ENCODE results near the gene SHISA6.

Gene SHISA6

DNA sequence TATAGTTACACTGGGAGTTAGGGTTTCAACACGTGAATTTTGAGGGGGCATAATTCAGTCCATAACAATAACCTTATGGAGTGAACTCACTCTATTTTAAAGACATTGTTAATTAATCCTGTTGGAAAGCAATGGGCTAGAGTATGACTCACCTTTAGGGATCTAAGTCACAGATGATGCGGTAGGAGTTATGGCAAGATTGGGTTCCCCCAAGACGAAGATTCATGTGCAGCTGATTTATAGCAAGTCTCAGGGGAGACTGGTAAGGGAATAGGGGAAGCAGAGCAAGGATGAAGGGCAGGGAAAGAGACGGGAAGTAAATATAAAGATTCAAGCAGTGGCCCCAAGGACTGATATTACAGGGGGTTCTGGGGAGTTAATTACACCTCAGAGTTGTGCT lies 197.7 kb downstream of the SHISA6 start:
- intact Hi-C loops (cut with micrococcal nuclease) = no loop called here
- H3K27me3 Mint-ChIP-seq = no peaks in the 10 kb centered on the region
- peaks cover 43% of the 10 kb centered on the region for H3K9me3 Mint-ChIP-seq
- no peaks in the 10 kb centered on the region for H3K36me3 Mint-ChIP-seq (ENCODE audit: low read depth)
- no peak overlapping the region for H3K27ac Mint-ChIP-seq
- H3K4me3 Mint-ChIP-seq = no peak overlapping the region
- H3K4me1 Mint-ChIP-seq (ENCODE audit: low read depth) = no peaks in the 10 kb centered on the region

- no peaks in the 10 kb centered on the region for H3K36me3 Mint-ChIP-seq (ENCODE audit: low read depth)
- peaks cover 42% of the 10 kb centered on the region for H3K9me3 Mint-ChIP-seq
- intact Hi-C loops (cut with micrococcal nuclease) = no loop called here
- H3K4me3 Mint-ChIP-seq = no peak overlapping the region
- no peaks in the 10 kb centered on the region for H3K27me3 Mint-ChIP-seq
- H3K4me1 Mint-ChIP-seq (ENCODE audit: low read depth) = no peaks in the 10 kb centered on the region
- H3K27ac Mint-ChIP-seq = no peak overlapping the region
These were observed 200.0 kb downstream of the SHISA6 start for GRCh38 chr17:11441004-11441403.

DNA sequence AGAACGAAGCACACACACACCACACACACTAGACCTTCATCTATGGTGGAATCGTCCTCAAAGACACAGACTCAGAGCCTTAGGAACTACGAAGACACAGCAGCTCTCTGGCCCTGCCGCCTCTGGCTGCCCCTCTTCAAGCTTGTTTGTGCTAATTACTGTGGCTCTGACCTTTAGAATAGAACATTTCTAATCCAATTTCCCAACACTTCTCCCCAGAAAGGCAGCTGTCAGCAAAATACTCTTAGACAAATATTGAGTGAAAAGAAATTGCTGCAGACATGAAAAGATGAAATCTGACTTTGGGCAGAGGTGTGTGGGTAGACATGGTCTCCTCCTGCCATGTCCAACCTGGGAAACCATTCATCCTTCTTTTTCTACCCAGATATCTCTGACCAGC lies 205.3 kb downstream of the SHISA6 start:
- H3K27ac Mint-ChIP-seq = no peak overlapping the region
- intact Hi-C loops (cut with micrococcal nuclease) = no loop called here
- no peak overlapping the region for H3K4me3 Mint-ChIP-seq
- H3K27me3 Mint-ChIP-seq = no peaks in the 10 kb centered on the region
- H3K4me1 Mint-ChIP-seq (ENCODE audit: low read depth) = no peaks in the 10 kb centered on the region
- H3K9me3 Mint-ChIP-seq = peaks cover 29% of the 10 kb centered on the region
- no peaks in the 10 kb centered on the region for H3K36me3 Mint-ChIP-seq (ENCODE audit: low read depth)

DNA sequence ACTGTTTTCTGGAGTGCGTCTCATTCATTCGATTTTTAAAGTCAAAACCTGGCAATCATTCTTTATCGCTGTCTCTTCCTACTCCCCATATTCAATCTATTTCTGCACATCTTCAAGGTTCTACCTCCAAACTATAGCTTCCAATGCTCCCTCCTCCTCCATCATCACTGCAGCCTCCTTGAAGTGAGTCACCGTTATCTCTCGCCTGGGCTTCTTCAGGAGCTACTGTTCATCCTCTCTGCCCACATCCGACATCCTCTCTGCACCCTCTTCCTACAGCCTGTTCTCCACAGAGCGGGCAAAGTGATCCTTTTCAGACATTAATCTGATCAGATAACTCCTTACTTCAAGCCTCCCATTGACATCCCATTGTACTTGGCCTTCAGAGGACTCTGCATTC lies 213.1 kb downstream of the SHISA6 start:
- Mint-ChIP-seq H3K4me3 (no peak overlapping the region), H3K4me1 (ENCODE audit: low read depth) (no peaks in the 10 kb centered on the region), H3K36me3 (ENCODE audit: low read depth) (no peaks in the 10 kb centered on the region), H3K27me3 (no peaks in the 10 kb centered on the region), H3K9me3 (peaks cover 60% of the 10 kb centered on the region), H3K27ac (no peak overlapping the region)
- intact Hi-C loops (cut with micrococcal nuclease) = no loop called here

- Mint-ChIP-seq H3K27me3 (no peaks in the 10 kb centered on the region), H3K27ac (no peak overlapping the region), H3K4me3 (no peak overlapping the region), H3K9me3 (peaks cover 28% of the 10 kb centered on the region), H3K4me1 (ENCODE audit: low read depth) (no peaks in the 10 kb centered on the region), H3K36me3 (ENCODE audit: low read depth) (no peaks in the 10 kb centered on the region)
- intact Hi-C loops (cut with micrococcal nuclease) = no loop called here
These were observed 217.3 kb downstream of the SHISA6 start for GRCh38 chr17:11458279-11458678.

DNA sequence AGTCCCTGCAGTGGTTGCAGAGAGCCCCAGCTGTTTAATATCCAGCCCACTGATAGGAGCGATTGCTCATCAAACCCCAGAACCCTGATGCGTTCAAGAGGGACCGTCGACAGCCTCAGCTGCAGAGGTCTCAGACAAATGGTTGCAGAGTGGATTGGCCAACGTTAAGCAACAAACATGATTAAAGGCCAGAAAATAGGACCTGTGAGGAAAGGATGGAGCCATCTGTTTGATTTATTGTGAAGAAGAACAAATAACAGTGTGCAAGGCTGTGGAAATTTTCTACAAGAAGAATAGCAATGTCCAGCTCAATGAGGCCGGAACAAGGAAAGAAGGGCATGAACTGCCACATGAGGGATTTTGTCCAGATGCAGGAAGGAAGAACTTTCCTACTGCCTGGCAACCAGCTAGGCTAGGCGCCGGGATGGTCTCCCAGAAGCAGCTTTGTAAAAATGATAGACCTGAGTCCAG lies 218.9 kb downstream of the SHISA6 start:
- Mint-ChIP-seq H3K9me3 (peaks cover 14% of the 10 kb centered on the region), H3K4me1 (ENCODE audit: low read depth) (no peaks in the 10 kb centered on the region), H3K36me3 (ENCODE audit: low read depth) (no peaks in the 10 kb centered on the region), H3K27me3 (no peaks in the 10 kb centered on the region), H3K4me3 (no peak overlapping the region), H3K27ac (no peak overlapping the region)
- intact Hi-C loops (cut with micrococcal nuclease) = no loop called here

DNA sequence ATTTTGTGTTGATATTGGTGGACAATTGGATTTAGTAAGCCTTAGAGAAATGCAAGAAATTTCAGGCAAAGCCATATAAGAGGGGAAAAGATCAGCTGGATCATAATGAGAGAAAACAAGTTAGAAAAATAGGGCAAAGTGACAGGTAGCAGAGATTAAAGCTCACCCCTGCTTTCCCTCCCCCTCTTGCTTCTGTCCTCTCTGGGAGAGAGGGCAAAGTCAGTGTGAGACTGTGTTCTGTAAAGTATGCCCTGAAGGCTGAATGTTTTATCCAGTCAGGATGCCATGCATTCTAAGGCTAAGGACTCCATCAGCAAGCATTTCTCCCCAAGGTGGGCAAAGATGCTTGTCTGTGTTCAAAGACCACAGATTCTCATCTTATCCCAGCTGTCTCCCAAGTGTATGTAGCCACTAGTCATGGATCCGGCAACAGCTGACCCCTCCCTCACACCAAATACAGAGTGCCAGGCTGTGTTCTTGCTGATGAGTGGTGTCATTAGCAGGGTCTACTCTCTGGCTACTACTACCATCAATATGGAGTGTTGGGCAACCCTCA lies 221.1 kb downstream of the SHISA6 start:
- Mint-ChIP-seq H3K4me3 (no peak overlapping the region), H3K4me1 (ENCODE audit: low read depth) (no peaks in the 10 kb centered on the region), H3K27ac (no peak overlapping the region), H3K27me3 (no peaks in the 10 kb centered on the region), H3K36me3 (ENCODE audit: low read depth) (no peaks in the 10 kb centered on the region), H3K9me3 (peaks cover 12% of the 10 kb centered on the region)
- intact Hi-C loops (cut with micrococcal nuclease) = no loop called here

DNA sequence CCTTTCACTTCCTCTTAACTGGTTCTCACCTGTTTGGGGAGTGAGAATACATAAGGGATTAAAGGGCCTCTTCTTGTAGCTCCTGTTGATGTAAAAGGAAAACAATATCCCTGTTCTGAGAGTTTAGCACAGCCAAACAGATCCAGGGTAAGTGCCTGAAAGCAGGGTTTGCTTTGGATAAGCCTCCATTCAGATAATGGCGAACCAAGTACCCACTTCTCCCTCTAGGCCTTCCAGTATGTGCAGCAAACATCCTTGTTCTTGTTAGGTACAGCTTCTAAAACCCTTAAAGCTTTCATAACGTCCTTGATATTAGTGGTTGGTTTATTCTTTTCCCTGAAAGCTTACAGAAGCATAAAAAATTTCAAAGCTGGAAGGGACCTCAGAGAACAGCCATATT lies 226.6 kb downstream of the SHISA6 start:
- no peak overlapping the region for H3K27ac Mint-ChIP-seq
- no peaks in the 10 kb centered on the region for H3K4me1 Mint-ChIP-seq (ENCODE audit: low read depth)
- no peaks in the 10 kb centered on the region for H3K27me3 Mint-ChIP-seq
- no peak overlapping the region for H3K4me3 Mint-ChIP-seq
- intact Hi-C loops (cut with micrococcal nuclease) = no loop called here
- H3K9me3 Mint-ChIP-seq = peaks cover 32% of the 10 kb centered on the region
- H3K36me3 Mint-ChIP-seq (ENCODE audit: low read depth) = no peaks in the 10 kb centered on the region

DNA sequence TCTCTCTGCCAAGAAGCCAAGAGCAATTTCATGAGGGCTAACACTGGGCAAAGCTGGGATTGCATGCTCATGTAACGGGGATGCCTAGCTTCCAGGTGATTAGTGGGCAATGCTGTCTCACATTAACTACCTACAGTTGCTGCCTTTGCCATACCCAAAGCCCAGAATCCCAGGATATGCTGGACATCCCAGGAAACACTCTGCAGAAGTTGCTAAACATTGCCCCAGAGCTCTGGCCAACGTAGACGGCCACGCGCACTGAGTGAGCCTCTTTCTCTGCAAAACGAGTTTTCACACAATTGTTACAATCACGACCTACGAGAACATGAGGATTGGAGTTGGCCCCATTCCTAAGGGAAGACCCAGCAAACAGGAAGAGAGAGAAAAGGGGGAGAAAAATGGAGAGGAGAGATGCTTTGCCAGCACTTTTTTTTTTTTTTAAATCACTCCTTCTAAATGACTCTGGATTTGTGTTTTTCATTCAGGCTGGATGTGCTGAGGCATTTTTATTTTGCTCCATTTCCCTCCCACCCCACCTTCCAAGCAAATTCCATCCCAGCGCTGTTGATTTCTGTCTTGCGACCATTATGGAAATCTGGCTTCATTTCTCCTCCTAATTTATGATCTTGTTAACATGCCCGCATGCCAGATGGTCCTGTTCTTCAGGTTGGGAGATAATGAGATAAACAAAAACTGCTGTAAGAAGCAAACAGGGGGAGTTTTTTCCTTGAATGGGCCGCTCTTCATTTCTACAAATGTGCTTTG lies 244.5 kb downstream of the SHISA6 start:
- Mint-ChIP-seq H3K27me3 (no peaks in the 10 kb centered on the region), H3K36me3 (ENCODE audit: low read depth) (no peaks in the 10 kb centered on the region), H3K4me3 (no peak overlapping the region), H3K27ac (no peak overlapping the region), H3K9me3 (peaks cover 20% of the 10 kb centered on the region), H3K4me1 (ENCODE audit: low read depth) (no peaks in the 10 kb centered on the region)
- intact Hi-C loops (cut with micrococcal nuclease) = no loop called here

GRCh38 chr17:11486101-11486867 lies 245.3 kb downstream of the SHISA6 start:
- no peaks in the 10 kb centered on the region for H3K27me3 Mint-ChIP-seq
- peaks cover 19% of the 10 kb centered on the region for H3K9me3 Mint-ChIP-seq
- no peak overlapping the region for H3K27ac Mint-ChIP-seq
- H3K4me3 Mint-ChIP-seq = no peak overlapping the region
- intact Hi-C loops (cut with micrococcal nuclease) = no loop called here
- H3K4me1 Mint-ChIP-seq (ENCODE audit: low read depth) = no peaks in the 10 kb centered on the region
- no peaks in the 10 kb centered on the region for H3K36me3 Mint-ChIP-seq (ENCODE audit: low read depth)

DNA sequence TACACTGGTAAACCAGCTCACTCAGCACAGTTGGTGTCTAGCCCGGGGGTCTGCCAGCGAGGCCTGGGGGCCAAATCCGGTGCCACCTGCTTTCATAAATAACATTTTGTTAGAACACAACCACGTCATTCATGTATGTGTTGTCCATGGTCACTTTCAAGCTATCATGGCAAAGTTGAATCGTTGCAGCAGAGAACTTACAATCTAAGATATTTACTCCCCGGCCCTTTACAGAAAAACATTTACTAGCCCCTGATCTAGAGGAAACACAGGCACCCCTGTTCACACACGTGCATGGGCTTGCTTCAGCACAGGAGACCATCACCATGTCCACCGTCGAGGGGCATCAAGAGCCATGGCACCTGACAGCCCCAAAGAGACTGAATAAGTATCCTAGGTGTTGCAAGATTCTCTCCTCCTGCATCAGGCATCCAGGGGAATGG lies 245.9 kb downstream of the SHISA6 start:
- Mint-ChIP-seq H3K27ac (no peak overlapping the region), H3K4me1 (ENCODE audit: low read depth) (no peaks in the 10 kb centered on the region), H3K27me3 (no peaks in the 10 kb centered on the region), H3K9me3 (peaks cover 19% of the 10 kb centered on the region), H3K4me3 (no peak overlapping the region), H3K36me3 (ENCODE audit: low read depth) (no peaks in the 10 kb centered on the region)
- intact Hi-C loops (cut with micrococcal nuclease) = no loop called here

GRCh38 chr17:11487469-11487868 lies 246.5 kb downstream of the SHISA6 start:
- H3K4me3 Mint-ChIP-seq = no peak overlapping the region
- intact Hi-C loops (cut with micrococcal nuclease) = no loop called here
- no peaks in the 10 kb centered on the region for H3K36me3 Mint-ChIP-seq (ENCODE audit: low read depth)
- no peaks in the 10 kb centered on the region for H3K4me1 Mint-ChIP-seq (ENCODE audit: low read depth)
- H3K9me3 Mint-ChIP-seq = peaks cover 19% of the 10 kb centered on the region
- H3K27ac Mint-ChIP-seq = no peak overlapping the region
- no peaks in the 10 kb centered on the region for H3K27me3 Mint-ChIP-seq

DNA sequence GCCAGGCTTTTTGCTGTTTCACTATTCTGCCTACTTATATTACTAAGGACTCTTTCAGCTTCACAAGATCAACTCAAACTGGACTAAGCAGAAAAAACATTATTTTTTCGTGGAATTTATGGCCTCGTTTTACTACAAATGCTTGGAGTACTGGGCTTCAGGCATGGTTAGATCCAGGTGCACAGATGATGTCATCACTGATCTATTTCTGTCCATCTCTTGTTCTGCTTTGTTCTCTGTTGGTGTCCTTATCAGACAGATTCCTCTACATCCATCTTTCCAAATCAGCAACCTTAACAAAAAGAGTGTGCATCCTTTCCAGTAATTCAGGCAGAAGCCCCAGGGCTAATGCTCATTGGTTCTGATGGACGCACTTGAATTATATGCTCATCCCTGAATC lies 247.4 kb downstream of the SHISA6 start:
- H3K36me3 Mint-ChIP-seq (ENCODE audit: low read depth) = no peaks in the 10 kb centered on the region
- H3K4me1 Mint-ChIP-seq (ENCODE audit: low read depth) = no peaks in the 10 kb centered on the region
- no peak overlapping the region for H3K27ac Mint-ChIP-seq
- H3K27me3 Mint-ChIP-seq = no peaks in the 10 kb centered on the region
- intact Hi-C loops (cut with micrococcal nuclease) = no loop called here
- H3K4me3 Mint-ChIP-seq = no peak overlapping the region
- H3K9me3 Mint-ChIP-seq = peaks cover 19% of the 10 kb centered on the region

DNA sequence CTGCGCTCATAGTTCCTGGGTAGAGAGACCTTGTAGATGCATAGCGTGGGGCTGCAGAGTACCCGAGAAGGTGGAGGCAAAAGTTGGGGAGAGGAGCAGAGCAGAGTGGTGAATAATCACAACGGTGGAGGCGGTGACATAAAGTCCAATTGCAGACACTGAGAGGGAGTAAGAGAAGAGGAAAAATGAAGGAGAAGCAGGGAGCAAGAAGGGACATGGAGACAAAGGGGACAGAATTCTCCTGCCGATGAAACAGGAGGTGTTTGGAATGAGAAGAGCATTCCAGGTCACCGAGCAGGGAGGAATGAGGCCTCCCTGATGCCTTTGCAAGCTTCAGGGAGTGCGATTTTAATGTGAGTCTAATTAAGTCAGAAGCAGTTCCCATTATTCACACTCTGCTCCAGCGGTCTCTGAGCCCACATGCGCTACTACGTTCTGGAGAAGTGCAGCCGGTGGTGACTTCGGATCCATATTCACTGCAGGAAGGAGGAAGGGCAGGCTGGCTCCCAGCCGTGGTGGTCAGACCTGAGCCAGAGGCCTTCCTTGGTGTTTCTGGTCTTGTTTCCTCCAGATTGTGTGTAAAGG lies 249.2 kb downstream of the SHISA6 start:
- Mint-ChIP-seq H3K4me3 (no peak overlapping the region), H3K27ac (no peak overlapping the region), H3K36me3 (ENCODE audit: low read depth) (no peaks in the 10 kb centered on the region), H3K4me1 (ENCODE audit: low read depth) (no peaks in the 10 kb centered on the region), H3K27me3 (no peaks in the 10 kb centered on the region), H3K9me3 (peaks cover 27% of the 10 kb centered on the region)
- intact Hi-C loops (cut with micrococcal nuclease) = no loop called here
